ENCODE data around the gene GAPVD1.

Gene GAPVD1

GRCh38 chr9:125391704-125392103, 130.1 kb downstream of the GAPVD1 start:
- Histone ChIP-seq H3K4me3 (ENCODE audit: low read depth, low read length) (no peak overlapping the region), H3K79me2 (no peaks in the 10 kb centered on the region), H3K9ac (no peak overlapping the region), H3K27ac (no peak overlapping the region), H2AFZ (no peak overlapping the region), H3K9me3 (ENCODE audit: control insufficient read depth, low read length) (no peaks in the 10 kb centered on the region), H3K36me3 (ENCODE audit: control insufficient read depth, insufficient read depth, low read length) (no peaks in the 10 kb centered on the region), H3K27me3 (ENCODE audit: control insufficient read depth, insufficient read depth, low read length) (no peaks in the 10 kb centered on the region), H3K4me2 (ENCODE audit: low read length) (no peak overlapping the region), H3K4me1 (no peaks in the 10 kb centered on the region)
- TF ChIP-seq CTCF (IDR thresholded peaks at IDR 0.05), result no peak

DNA sequence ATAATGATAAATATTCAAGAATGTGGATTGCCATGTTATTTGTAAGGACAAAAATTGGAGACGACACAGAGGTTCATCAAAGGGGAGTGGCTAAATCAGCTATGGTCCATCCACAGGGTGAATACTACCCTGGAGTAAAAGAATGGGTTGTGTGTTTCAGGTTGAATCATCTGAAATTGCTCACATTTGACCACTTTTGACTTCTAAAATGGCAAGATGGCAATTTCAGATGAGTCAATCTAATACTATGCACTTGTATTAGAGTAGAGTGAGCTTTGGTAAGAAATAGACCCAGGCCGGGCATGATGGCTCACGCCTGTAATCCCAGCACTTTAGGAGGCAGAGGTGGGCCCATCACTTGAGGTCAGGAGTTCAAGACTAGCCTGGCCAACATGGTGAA, 131.8 kb downstream of the GAPVD1 start:
- H3K4me2 ChIP-seq (ENCODE audit: low read length), result no peak overlapping the region
- TF ChIP-seq CTCF (IDR thresholded peaks at IDR 0.05), result no peak
- no peak overlapping the region for H2AFZ ChIP-seq
- no peak overlapping the region for H3K4me3 ChIP-seq (ENCODE audit: low read depth, low read length)
- no peaks in the 10 kb centered on the region for H3K9me3 ChIP-seq (ENCODE audit: control insufficient read depth, low read length)
- no peaks in the 10 kb centered on the region for H3K36me3 ChIP-seq (ENCODE audit: control insufficient read depth, insufficient read depth, low read length)
- H3K9ac ChIP-seq, result no peak overlapping the region
- no peaks in the 10 kb centered on the region for H3K4me1 ChIP-seq
- no peak overlapping the region for H3K27ac ChIP-seq
- no peaks in the 10 kb centered on the region for H3K27me3 ChIP-seq (ENCODE audit: control insufficient read depth, insufficient read depth, low read length)
- H3K79me2 ChIP-seq, result no peaks in the 10 kb centered on the region

DNA sequence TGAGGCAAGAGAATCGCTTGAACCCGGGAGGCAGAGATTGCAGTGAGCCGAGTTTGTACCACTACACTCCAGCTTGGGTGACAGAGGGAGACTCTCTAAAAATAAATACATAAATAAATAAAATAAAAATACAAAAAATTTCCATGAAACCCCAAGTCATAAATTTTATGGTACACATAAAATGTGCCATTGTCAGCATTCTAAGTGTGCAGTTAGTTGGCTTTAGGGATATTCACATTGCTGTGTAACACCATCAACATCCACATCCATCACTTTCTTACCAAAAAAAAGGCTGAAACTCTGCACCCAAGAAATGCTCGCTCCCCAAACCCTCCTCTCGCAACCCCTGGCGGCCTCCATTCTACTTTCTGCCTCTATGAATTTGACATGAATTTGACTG, 135.2 kb downstream of the GAPVD1 start:
- Histone ChIP-seq H3K4me2 (ENCODE audit: low read length) (no peak overlapping the region), H3K27me3 (ENCODE audit: control insufficient read depth, insufficient read depth, low read length) (no peaks in the 10 kb centered on the region), H3K27ac (no peak overlapping the region), H3K36me3 (ENCODE audit: control insufficient read depth, insufficient read depth, low read length) (no peaks in the 10 kb centered on the region), H3K4me1 (no peaks in the 10 kb centered on the region), H3K79me2 (no peaks in the 10 kb centered on the region), H3K9me3 (ENCODE audit: control insufficient read depth, low read length) (no peaks in the 10 kb centered on the region), H2AFZ (no peak overlapping the region), H3K4me3 (ENCODE audit: low read depth, low read length) (no peak overlapping the region), H3K9ac (no peak overlapping the region)
- no peak for TF ChIP-seq CTCF (IDR thresholded peaks at IDR 0.05)

- H3K27ac ChIP-seq, result no peak overlapping the region
- no peaks in the 10 kb centered on the region for H3K9me3 ChIP-seq (ENCODE audit: control insufficient read depth, low read length)
- no peak for TF ChIP-seq CTCF (IDR thresholded peaks at IDR 0.05)
- H3K79me2 ChIP-seq, result no peaks in the 10 kb centered on the region
- no peak overlapping the region for H2AFZ ChIP-seq
- H3K4me1 ChIP-seq, result no peaks in the 10 kb centered on the region
- no peaks in the 10 kb centered on the region for H3K36me3 ChIP-seq (ENCODE audit: control insufficient read depth, insufficient read depth, low read length)
- no peak overlapping the region for H3K4me2 ChIP-seq (ENCODE audit: low read length)
- no peak overlapping the region for H3K4me3 ChIP-seq (ENCODE audit: low read depth, low read length)
- H3K27me3 ChIP-seq (ENCODE audit: control insufficient read depth, insufficient read depth, low read length), result no peaks in the 10 kb centered on the region
- H3K9ac ChIP-seq, result no peak overlapping the region
These were observed 136.1 kb downstream of the GAPVD1 start for GRCh38 chr9:125397736-125398135.

- Histone ChIP-seq H3K9ac (no peak overlapping the region), H3K4me1 (no peaks in the 10 kb centered on the region), H3K79me2 (no peaks in the 10 kb centered on the region), H3K36me3 (ENCODE audit: control insufficient read depth, insufficient read depth, low read length) (no peaks in the 10 kb centered on the region), H3K27me3 (ENCODE audit: control insufficient read depth, insufficient read depth, low read length) (no peaks in the 10 kb centered on the region), H3K4me3 (ENCODE audit: low read depth, low read length) (no peak overlapping the region), H3K27ac (no peak overlapping the region), H3K4me2 (ENCODE audit: low read length) (no peak overlapping the region), H3K9me3 (ENCODE audit: control insufficient read depth, low read length) (no peaks in the 10 kb centered on the region), H2AFZ (no peak overlapping the region)
- no peak for TF ChIP-seq CTCF (IDR thresholded peaks at IDR 0.05)
These were observed 136.6 kb downstream of the GAPVD1 start for GRCh38 chr9:125398243-125398642.

Data from parathyroid adenoma (tissue), 2 donors.